ENCODE measurements around the gene KLF5. TPM values are rescaled to one million over a fixed set of nuclear protein-coding genes. Genes with fewer than 3 reads are reported as not detected.

KLF5 gene
- total RNA-seq, 1 donor from 2014 or later: 76.1 TPM

Small RNA genes within 50 kb of the gene (small RNA-seq; reads per million reads assigned to genes)
- gene RNU6-66P: not detected
